DOHH2 (cell line): ENCODE data around the gene FRMD8.

Source experiments
- H3F3A ChIP-seq: fragments of 200-600 bp; sonication (generic), shearing (Covaris generic); 2 replicates; pipeline ENCODE4 v1.6.0; 2016; ENCODE audit warnings: antibody characterized with exemption, mild to moderate bottlenecking; ENCODE audit not compliant: control insufficient read depth, insufficient read depth
- H3K27ac ChIP-seq: fragments of 200-600 bp; sonication (generic); 2 replicates; pipeline ENCODE4 v1.5.1; 2014; ENCODE audit warnings: low read depth, mild to moderate bottlenecking, low read length, moderate library complexity
- H3K27me3 ChIP-seq: fragments of 200-600 bp; sonication (generic); 2 replicates; pipeline ENCODE4 v1.6.1; 2014; ENCODE audit warnings: mild to moderate bottlenecking, low read length, mixed read lengths; ENCODE audit not compliant: control insufficient read depth
- H3K36me3 ChIP-seq: fragments of 200-600 bp; sonication (generic); 2 replicates; pipeline ENCODE4 v1.6.1; 2014; ENCODE audit warnings: mild to moderate bottlenecking, low read length, moderate library complexity, mixed read lengths; ENCODE audit not compliant: control insufficient read depth
- H3K4me1 ChIP-seq: fragments of 200-600 bp; sonication (generic); 2 replicates; pipeline ENCODE4 v1.6.1; 2014; ENCODE audit warnings: mild to moderate bottlenecking, low read length, mixed read lengths; ENCODE audit not compliant: control insufficient read depth
- H3K4me2 ChIP-seq: fragments of 200-600 bp; sonication (generic); 2 replicates; pipeline ENCODE4 v1.6.0; 2014; ENCODE audit warnings: mild to moderate bottlenecking, low read length, moderate library complexity
- H3K4me3 ChIP-seq: fragments of 200-600 bp; sonication (generic); 2 replicates; pipeline ENCODE4 v1.5.1; 2014; ENCODE audit warnings: mild to moderate bottlenecking, low read length, mixed read lengths
- H3K79me2 ChIP-seq: fragments of 200-600 bp; sonication (generic); 2 replicates; pipeline ENCODE4 v1.6.1; 2014; ENCODE audit warnings: mild to moderate bottlenecking, low read length, mixed read lengths; ENCODE audit not compliant: control insufficient read depth
- H3K9me2 ChIP-seq: fragments of 200-600 bp; sonication (generic); replicated peaks from 2 replicates; pipeline ENCODE4 v1.6.1; 2014; ENCODE audit warnings: mild to moderate bottlenecking, low read length, mixed read lengths; ENCODE audit not compliant: control insufficient read depth
- H3K9me3 ChIP-seq: fragments of 200-600 bp; sonication (generic); 2 replicates; pipeline ENCODE4 v1.6.1; 2014; ENCODE audit warnings: antibody characterized with exemption, low read length, mixed read lengths; ENCODE audit not compliant: control insufficient read depth, insufficient read depth
- H4K20me1 ChIP-seq: fragments of 200-600 bp; sonication (generic); 2 replicates; pipeline ENCODE4 v1.6.0; 2014; ENCODE audit warnings: low read depth, mild to moderate bottlenecking, antibody characterized with exemption, low read length, moderate library complexity; ENCODE audit not compliant: control insufficient read depth, insufficient read depth
- CTCF ChIP-seq: fragments of 200-600 bp; sonication (generic); IDR thresholded peaks from one replicate; pipeline ENCODE4 v1.5.1; 2014; ENCODE audit warnings: antibody characterized with exemption, mild to moderate bottlenecking, low read depth, low read length; ENCODE audit not compliant: poor library complexity, severe bottlenecking
- EZH2phosphoT487 ChIP-seq: fragments of 200-600 bp; sonication (generic); IDR thresholded peaks from 2 replicates; pipeline ENCODE4 v1.6.1; 2017; ENCODE audit warnings: borderline replicate concordance, mild to moderate bottlenecking, antibody characterized with exemption, low read length, moderate library complexity, mixed read lengths

FRMD8 gene

GRCh38 chr11:65423516-65424204 is 37.2 kb downstream of the FRMD8 start:
- no peak for TF ChIP-seq EZH2phosphoT487
- TF ChIP-seq CTCF = no peak
- peak overlapping the region; percentile 90 for H3K27ac ChIP-seq
- H3K4me1 ChIP-seq = peaks cover 65% of the 10 kb centered on the region
- H3K9me2 ChIP-seq = no peaks in the 10 kb centered on the region
- H3K36me3 ChIP-seq = peaks cover 65% of the 10 kb centered on the region
- H4K20me1 ChIP-seq = peaks cover 14% of the 10 kb centered on the region; the same call in 1 of the 2 replicates
- H3K4me2 ChIP-seq = peak overlapping the region; percentile 88
- peak overlapping the region; percentile 76 for H3K4me3 ChIP-seq
- H3K27me3 ChIP-seq = no peaks in the 10 kb centered on the region
- peaks cover 90% of the 10 kb centered on the region for H3K79me2 ChIP-seq
- no peaks in the 10 kb centered on the region for H3K9me3 ChIP-seq
- H3F3A ChIP-seq = peaks cover 74% of the 10 kb centered on the region

GRCh38 chr11:65424205-65425104 is 38.0 kb downstream of the FRMD8 start:
- Histone ChIP-seq H3K9me3 (no peaks in the 10 kb centered on the region), H3K4me2 (peak overlapping the region; percentile 88), H3K9me2 (no peaks in the 10 kb centered on the region), H3K27me3 (no peaks in the 10 kb centered on the region), H3F3A (peaks cover 78% of the 10 kb centered on the region), H3K27ac (peak overlapping the region; percentile 90), H3K79me2 (peaks cover 95% of the 10 kb centered on the region), H3K36me3 (peaks cover 71% of the 10 kb centered on the region), H3K4me1 (peaks cover 65% of the 10 kb centered on the region), H4K20me1 (peaks cover 14% of the 10 kb centered on the region; the same call in 1 of the 2 replicates), H3K4me3 (peak overlapping the region; percentile 76)
- no peak for TF ChIP-seq EZH2phosphoT487
- TF ChIP-seq CTCF = no peak

- H4K20me1 ChIP-seq = peaks cover 14% of the 10 kb centered on the region; the same call in 1 of the 2 replicates
- H3K9me3 ChIP-seq = no peaks in the 10 kb centered on the region
- peaks cover 65% of the 10 kb centered on the region for H3K4me1 ChIP-seq
- peak overlapping the region; percentile 90 for H3K27ac ChIP-seq
- peak overlapping the region; percentile 76 for H3K4me3 ChIP-seq
- no peaks in the 10 kb centered on the region for H3K27me3 ChIP-seq
- TF ChIP-seq EZH2phosphoT487 (no peak), CTCF (no peak)
- peak overlapping the region; percentile 88 for H3K4me2 ChIP-seq
- H3K36me3 ChIP-seq = peaks cover 76% of the 10 kb centered on the region
- H3K79me2 ChIP-seq = peaks cover 98% of the 10 kb centered on the region
- peaks cover 78% of the 10 kb centered on the region for H3F3A ChIP-seq
- no peaks in the 10 kb centered on the region for H3K9me2 ChIP-seq
Measured at GRCh38 chr11:65425105-65425970, 38.9 kb downstream of the FRMD8 start.
